ENCODE results near the gene UMODL1.

GRCh38 chr21:42081138-42081537 lies 10.0 kb downstream of the UMODL1 start:
- no peak for TF ChIP-seq CTCF (IDR thresholded peaks at IDR 0.05)
- no peak for TF ChIP-seq POLR2A (IDR thresholded peaks at IDR 0.05)

All from tibial nerve (tissue), 3 donors.